HCT116 (cell line): Measurements from ENCODE around the gene THSD7A. TPM values are rescaled to one million over a fixed set of nuclear protein-coding genes. Genes with fewer than 3 reads are reported as not detected.

Experiments used
- ATAC-seq: fragments of 200-7000 bp; cut with Tn5 transposase; 2 replicates; pipeline ENCODE4 v1.9.1; 2020; ENCODE audit warnings: mild to moderate bottlenecking, moderate library complexity
- BruUV-seq: library from RNA; stranded (reverse); fragments of 400-500 nt; replicated peaks from 2 replicates; lab custom pipeline; 2021; lab: Mats Ljungman, UMichigan
- CTCF ChIA-PET: fragments of 300-600 bp; sonication (Branson Sonifier 250); formaldehyde crosslinking; loops from one replicate; lab custom pipeline; 2021; ENCODE audit warnings: antibody characterized with exemption; lab: Charles Lee
- POLR2A ChIA-PET: fragments of 300-600, 350-600 bp; sonication (Branson Sonifier 250); formaldehyde crosslinking; loops from one replicate; lab custom pipeline; 2021; ENCODE audit warnings: antibody characterized with exemption; lab: Charles Lee
- RAD21 ChIA-PET, 2 experiments: fragments of 300-600 bp; sonication (Branson Sonifier 250); formaldehyde crosslinking; loops; one replicate each; lab custom pipeline; 2023; ENCODE audit warnings: low total read pairs in 2 of 2; ENCODE audit not compliant: uncharacterized antibody in 2 of 2, unreplicated experiment in 2 of 2, low non-redundant PET in 1 of 2; lab: Charles Lee
- DNase-seq: peaks from one replicate; pipeline ENCODE4 v3.0.0-alpha.2; 2010; ENCODE audit warnings: low read depth, low spot score
- H2AFZ ChIP-seq: fragments of 200-600 bp; shearing (Covaris generic), sonication (generic); 2 replicates; pipeline ENCODE4 v1.6.1; 2017; ENCODE audit warnings: low read depth, mixed run types, mixed read lengths, antibody characterized with exemption, low read length; ENCODE audit not compliant: poor library complexity, severe bottlenecking
- H3K27ac ChIP-seq: 2 replicates; pipeline ENCODE4 v1.5.1; 2012; ENCODE audit warnings: low read depth, low read length
- H3K27me3 ChIP-seq: fragments of 200-600 bp; sonication (generic); 2 replicates; pipeline ENCODE4 v1.6.1; 2016; ENCODE audit warnings: mixed run types, low read length, mixed read lengths; ENCODE audit not compliant: insufficient read depth
- H3K36me3 ChIP-seq, 2 experiments: fragments of 200-500 bp in 1 of 2; fragments of 200-600 bp in 1 of 2; sonication (Bioruptor generic) in 1 of 2; sonication (generic) in 1 of 2; 2 replicates each; pipeline versions ENCODE4 v1.5.1 to v1.6.1; 2014 to 2016; ENCODE audit warnings: low read length in 2 of 2, inconsistent platforms in 1 of 2, mixed read lengths in 1 of 2, mixed run types in 1 of 2; ENCODE audit not compliant: insufficient read depth in 2 of 2, control insufficient read depth in 1 of 2
- H3K4me1 ChIP-seq, 2 experiments: fragments of 200-600 bp in 1 of 2; sonication (generic) in 1 of 2; 2 replicates each; pipeline versions ENCODE4 v1.5.1 to v1.6.1; 2012 to 2017; ENCODE audit warnings: low read length in 2 of 2, inconsistent platforms in 1 of 2, mild to moderate bottlenecking in 1 of 2, mixed read lengths in 1 of 2, mixed run types in 1 of 2, moderate library complexity in 1 of 2; ENCODE audit not compliant: insufficient read depth in 2 of 2, control insufficient read depth in 1 of 2
- H3K4me2 ChIP-seq: fragments of 200-600 bp; sonication (generic); 2 replicates; pipeline ENCODE4 v1.6.1; 2017; ENCODE audit warnings: mixed run types, low read length, mixed read lengths
- H3K4me3 ChIP-seq, 2 experiments: fragments of 200-600 bp in 1 of 2; sonication (generic) in 1 of 2; replicated peaks in 1 of 2; 2 replicates each; pipeline ENCODE4 v1.5.1; 2011 to 2016; ENCODE audit warnings: low read length in 2 of 2, control low read depth in 1 of 2, low read depth in 1 of 2, mild to moderate bottlenecking in 1 of 2, mixed read lengths in 1 of 2, mixed run types in 1 of 2
- H3K79me2 ChIP-seq: fragments of 200-600 bp; sonication (generic); 2 replicates; pipeline ENCODE4 v1.6.1; 2017; ENCODE audit warnings: mild to moderate bottlenecking, mixed run types, low read length, moderate library complexity, mixed read lengths; ENCODE audit not compliant: insufficient read depth
- H3K9ac ChIP-seq: fragments of 200-600 bp; sonication (generic); 2 replicates; pipeline ENCODE4 v1.6.1; 2016; ENCODE audit warnings: low read length, mixed read lengths
- H3K9me2 ChIP-seq: fragments of 200-600 bp; sonication (generic), shearing (Covaris generic); 2 replicates; pipeline ENCODE4 v1.6.1; 2017; ENCODE audit warnings: mixed run types, mild to moderate bottlenecking, moderate library complexity; ENCODE audit not compliant: insufficient read depth
- H3K9me3 ChIP-seq, 2 experiments: fragments of 200-500 bp in 1 of 2; fragments of 200-600 bp in 1 of 2; sonication (Bioruptor generic) in 1 of 2; sonication (generic) in 1 of 2; 2 replicates each; pipeline ENCODE4 v1.6.1; 2014 to 2017; ENCODE audit warnings: low read length in 2 of 2, mixed read lengths in 2 of 2, inconsistent platforms in 1 of 2, low read depth in 1 of 2, mild to moderate bottlenecking in 1 of 2, mixed run types in 1 of 2, moderate library complexity in 1 of 2; ENCODE audit not compliant: control insufficient read depth in 1 of 2, insufficient read depth in 1 of 2
- H4K20me1 ChIP-seq: fragments of 200-600 bp; sonication (generic), shearing (Covaris generic); 2 replicates; pipeline ENCODE4 v1.6.1; 2017; ENCODE audit warnings: mixed run types, mild to moderate bottlenecking, moderate library complexity; ENCODE audit not compliant: insufficient read depth
- ATF3 ChIP-seq: IDR thresholded peaks from 2 replicates; pipeline ENCODE4 v1.6.1; 2012
- CBX3 ChIP-seq: IDR thresholded peaks from 2 replicates; pipeline ENCODE4 v1.6.1; 2012; ENCODE audit warnings: low read depth
- CEBPB ChIP-seq: IDR thresholded peaks from 2 replicates; pipeline ENCODE4 v1.6.1; 2012; ENCODE audit warnings: low read depth
- CTCF ChIP-seq, 3 experiments: fragments of 200-600 bp in 1 of 3; sonication (generic) in 1 of 3; IDR thresholded peaks in 2 of 3; conservative IDR thresholded peaks in 1 of 3; 2 replicates each; pipeline ENCODE4 v1.5.1; 2012 to 2017; ENCODE audit warnings: low read depth in 2 of 3, low read length in 2 of 3, antibody characterized with exemption in 1 of 3, borderline replicate concordance in 1 of 3, control low read depth in 1 of 3, mild to moderate bottlenecking in 1 of 3, mixed read lengths in 1 of 3, mixed run types in 1 of 3, moderate library complexity in 1 of 3; ENCODE audit not compliant: insufficient read depth in 1 of 3
- EGR1 ChIP-seq: IDR thresholded peaks from 2 replicates; pipeline ENCODE4 v1.6.1; 2012; ENCODE audit warnings: low read depth
- EZH2phosphoT487 ChIP-seq: fragments of 200-600 bp; IDR thresholded peaks from 2 replicates; pipeline ENCODE4 v1.6.1; 2018; ENCODE audit warnings: antibody characterized with exemption, borderline replicate concordance
- FOSL1 ChIP-seq: IDR thresholded peaks from 2 replicates; pipeline ENCODE4 v1.6.1; 2012; ENCODE audit warnings: low read depth
- JUND ChIP-seq: IDR thresholded peaks from 2 replicates; pipeline ENCODE4 v1.6.1; 2012
- MAX ChIP-seq: IDR thresholded peaks from 2 replicates; pipeline ENCODE4 v1.6.1; 2012
- SIN3A ChIP-seq: IDR thresholded peaks from 2 replicates; pipeline ENCODE4 v1.6.1; 2012; ENCODE audit warnings: low read depth
- SP1 ChIP-seq: IDR thresholded peaks from 2 replicates; pipeline ENCODE4 v1.6.1; 2012; ENCODE audit warnings: low read depth
- SRF ChIP-seq: IDR thresholded peaks from 2 replicates; pipeline ENCODE4 v1.6.1; 2012; ENCODE audit warnings: low read depth
- TCF7L2 ChIP-seq: IDR thresholded peaks from 2 replicates; pipeline ENCODE4 v1.7.0; 2011; ENCODE audit warnings: borderline replicate concordance, inconsistent platforms; ENCODE audit not compliant: insufficient read depth, insufficient read length; ENCODE audit errors: extremely low read depth
- YY1 ChIP-seq: IDR thresholded peaks from 2 replicates; pipeline ENCODE4 v1.6.1; 2011; ENCODE audit warnings: low read length, low read depth, moderate library complexity, mild to moderate bottlenecking; ENCODE audit not compliant: insufficient replicate concordance; ENCODE audit errors: extremely low read depth
- ZFX ChIP-seq: fragments of 450-650 bp; IDR thresholded peaks from 2 replicates; pipeline ENCODE4 v1.6.1; 2017
- ZNF274 ChIP-seq: fragments of 200-500 bp; sonication (Bioruptor generic); IDR thresholded peaks from 2 replicates; pipeline ENCODE4 v1.6.1; 2014; ENCODE audit warnings: mild to moderate bottlenecking, low read depth, low read length, inconsistent platforms
- intact Hi-C: fragments of 100-400 bp; cut with micrococcal nuclease; formaldehyde crosslinking; loops from 2 replicates; pipeline ENCODE4 v1.10.0; 2022
- total RNA-seq: library from RNA; stranded (reverse); gene quantifications from one replicate; pipeline ENCODE4 v1.2.1, GENCODE V29; 2021; ENCODE audit not compliant: unreplicated experiment
- TF ChIP-seq, protein P1 (sequence below): IDR thresholded peaks from 2 replicates; pipeline ENCODE4 v1.6.1; 2011; ENCODE audit warnings: mild to moderate bottlenecking, low read length, moderate library complexity; ENCODE audit not compliant: insufficient replicate concordance; ENCODE audit errors: extremely low read depth

THSD7A gene
- total RNA-seq, 1 experiment from 2014 or later: 0.05 TPM

DNA sequence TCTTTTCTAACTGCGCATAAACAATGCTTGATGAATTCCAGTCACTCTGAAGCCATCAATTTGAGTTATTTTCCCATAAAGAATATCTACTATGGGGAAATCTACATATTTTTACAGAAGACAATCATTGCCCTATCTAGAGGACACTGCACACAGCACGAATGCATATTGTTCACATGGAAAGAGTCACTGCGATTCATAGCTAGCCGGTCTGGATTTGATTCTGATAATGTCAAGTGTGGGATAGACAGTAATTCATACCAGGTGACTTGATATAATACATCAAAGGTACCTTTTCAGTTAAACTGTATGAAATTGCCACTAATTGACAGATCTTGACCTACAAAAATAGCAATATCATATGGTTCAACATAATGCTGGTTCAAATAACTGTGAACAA, 255.7 kb downstream of the THSD7A start:
- no peaks in the 10 kb centered on the region for H3K79me2 ChIP-seq
- H3K4me3 ChIP-seq: no peak overlapping the region
- no peaks in the 10 kb centered on the region for H3K9me3 ChIP-seq
- ChIA-PET CTCF (no interaction called here), RAD21 (no interaction called here), POLR2A (no interaction called here)
- no peaks in the 10 kb centered on the region for H3K36me3 ChIP-seq
- ATAC-seq (no peak), DNase-seq (no peak)
- H4K20me1 ChIP-seq: no peaks in the 10 kb centered on the region
- H3K4me2 ChIP-seq: no peak overlapping the region
- no peaks in the 10 kb centered on the region for H3K9me2 ChIP-seq
- BruUV-seq: no TSS peak
- no peaks in the 10 kb centered on the region for H3K4me1 ChIP-seq
- no peaks in the 10 kb centered on the region for H3K27me3 ChIP-seq
- no peak overlapping the region for H3K27ac ChIP-seq
- intact Hi-C loops: no loop called here
- TF ChIP-seq SP1: no peak
- no peak for TF ChIP-seq EZH2phosphoT487
- H3K9ac ChIP-seq: no peak overlapping the region
- H2AFZ ChIP-seq: no peak overlapping the region

DNA sequence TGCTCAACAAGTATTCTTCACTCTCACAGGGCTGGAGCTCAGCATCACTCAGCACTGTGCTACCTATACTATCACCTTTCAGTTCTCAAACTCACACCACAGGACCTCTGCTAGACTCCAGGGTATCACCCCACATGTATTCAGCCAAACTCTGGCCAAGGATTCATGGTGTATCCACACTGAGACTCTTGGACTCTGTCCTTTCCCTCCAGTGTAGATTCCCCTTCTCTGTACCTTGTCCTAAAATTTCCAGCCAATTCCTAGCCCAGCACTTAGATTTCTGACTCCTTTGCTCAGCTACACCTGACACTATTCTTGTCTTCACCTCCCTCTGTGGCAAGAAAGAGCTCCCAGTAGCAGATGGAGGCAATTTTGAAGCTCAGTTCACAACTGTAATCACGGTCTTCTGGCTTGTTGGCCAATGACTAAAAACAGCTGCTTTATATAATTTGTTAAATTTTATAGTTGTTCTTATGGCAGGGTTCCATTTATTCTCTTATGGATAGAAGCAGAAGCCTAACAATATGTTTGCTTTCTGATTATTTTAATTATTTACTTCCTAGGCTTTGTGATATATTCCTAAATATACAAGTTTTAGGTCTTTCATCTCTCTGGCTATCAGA, 258.8 kb downstream of the THSD7A start:
- Histone ChIP-seq H3K9me2 (no peaks in the 10 kb centered on the region), H3K9ac (no peak overlapping the region), H2AFZ (no peak overlapping the region), H3K4me1 (no peaks in the 10 kb centered on the region), H3K4me3 (no peak overlapping the region), H3K79me2 (no peaks in the 10 kb centered on the region), H3K9me3 (no peaks in the 10 kb centered on the region), H3K27ac (no peak overlapping the region), H3K4me2 (no peak overlapping the region), H3K36me3 (no peaks in the 10 kb centered on the region), H3K27me3 (no peaks in the 10 kb centered on the region), H4K20me1 (no peaks in the 10 kb centered on the region)
- intact Hi-C loops: no loop called here
- DNase-seq: no peak
- no TSS peak for BruUV-seq
- CTCF ChIA-PET: no interaction called here
- RAD21 ChIA-PET: no interaction called here
- POLR2A ChIA-PET: no interaction called here
- no peak for ATAC-seq
- no peak for TF ChIP-seq TCF7L2
- TF ChIP-seq CTCF (IDR thresholded peaks at IDR 0.05 in 2 of 3, conservative IDR thresholded peaks at IDR 0.05 in 1 of 3; ENCODE audit: borderline replicate concordance in 1 of 3, insufficient read depth in 1 of 3, low read depth in 2 of 3, low read length in 2 of 3): no peak
- no peak for TF ChIP-seq ZFX
- TF ChIP-seq ZNF274: no peak
- no peak for TF ChIP-seq SP1
- TF ChIP-seq FOSL1: no peak
- no peak for TF ChIP-seq CEBPB
- TF ChIP-seq SIN3A: no peak
- no peak for TF ChIP-seq YY1
- TF ChIP-seq, protein P1, sequence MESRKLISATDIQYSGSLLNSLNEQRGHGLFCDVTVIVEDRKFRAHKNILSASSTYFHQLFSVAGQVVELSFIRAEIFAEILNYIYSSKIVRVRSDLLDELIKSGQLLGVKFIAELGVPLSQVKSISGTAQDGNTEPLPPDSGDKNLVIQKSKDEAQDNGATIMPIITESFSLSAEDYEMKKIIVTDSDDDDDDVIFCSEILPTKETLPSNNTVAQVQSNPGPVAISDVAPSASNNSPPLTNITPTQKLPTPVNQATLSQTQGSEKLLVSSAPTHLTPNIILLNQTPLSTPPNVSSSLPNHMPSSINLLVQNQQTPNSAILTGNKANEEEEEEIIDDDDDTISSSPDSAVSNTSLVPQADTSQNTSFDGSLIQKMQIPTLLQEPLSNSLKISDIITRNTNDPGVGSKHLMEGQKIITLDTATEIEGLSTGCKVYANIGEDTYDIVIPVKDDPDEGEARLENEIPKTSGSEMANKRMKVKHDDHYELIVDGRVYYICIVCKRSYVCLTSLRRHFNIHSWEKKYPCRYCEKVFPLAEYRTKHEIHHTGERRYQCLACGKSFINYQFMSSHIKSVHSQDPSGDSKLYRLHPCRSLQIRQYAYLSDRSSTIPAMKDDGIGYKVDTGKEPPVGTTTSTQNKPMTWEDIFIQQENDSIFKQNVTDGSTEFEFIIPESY: no peak
- TF ChIP-seq EZH2phosphoT487: no peak
- TF ChIP-seq CBX3: no peak
- no peak for TF ChIP-seq JUND
- TF ChIP-seq ATF3: no peak
- TF ChIP-seq MAX: no peak
- no peak for TF ChIP-seq EGR1
- no peak for TF ChIP-seq SRF
